HG03139 (cell line): Measurements from ENCODE around the gene PRR4.

Experiments used
- ATAC-seq: cut with Tn5 transposase; IDR thresholded peaks from one replicate; pipeline ENCODE4 v1.9.1; 2021; ENCODE audit not compliant: unreplicated experiment

The PRR4 gene

GRCh38 chr12:10802587-10802986 is 46.7 kb downstream of the PRR4 start, which contains the start of gene TAS2R7:
TAS2R7 (minus strand) TSS chr12:10802627; CDS start chr12:10802570, 57 bp downstream.
- no peak for ATAC-seq

GRCh38 chr12:10801741-10802140 is 47.5 kb downstream of the PRR4 start:
- no peak for ATAC-seq
